Suppressor macrophage (primary cell): Measurements from ENCODE around the gene ARID4B.
A peak's percentile ranks its signal among the peaks of the same experiment; 100 is the strongest.
"Not testable (repeated sequence)": the region's sequence is repeated elsewhere in the genome, so short reads cannot be mapped to it uniquely, and the experiment has no call there.

Source experiments
- DNase-seq, 4 experiments: peaks; one replicate each; pipeline ENCODE4 v3.0.0-alpha.2; 2020 to 2022
- total RNA-seq, 17 experiments: gene quantifications; one replicate each; lab custom pipeline; 2026; ENCODE audit warnings: mixed read lengths in 6 of 17, inconsistent platforms in 3 of 17; lab: John Stamatoyannopoulos, UW

ARID4B gene
- 30.3 to 135 (median 65.0) reads per million in 17 experiments for total RNA-seq

- DNase-seq, result peak in 2 of 4 experiments; percentile 49 to 62
These were observed at the start of gene ARID4B for GRCh38 chr1:235327559-235328270. Gene ARID4B, minus strand, starts transcription at chr1:235328179. Its CDS starts 1,260 bp downstream, at chr1:235326919.

GRCh38 chr1:235375919-235376605 lies 48.1 kb upstream of the ARID4B start:
- DNase-seq, result no peak

GRCh38 chr1:235369802-235370201 lies 41.8 kb upstream of the ARID4B start:
- no peak for DNase-seq

- DNase-seq, result no peak
These were observed 40.4 kb upstream of the ARID4B start for GRCh38 chr1:235368428-235368827.

- peak; percentile 97 to 98 (median 98) for DNase-seq
These were observed 39.3 kb upstream of the ARID4B start, which contains the start of gene TBCE for GRCh38 chr1:235367000-235367908. Gene TBCE, plus strand, starts transcription at chr1:235367427. Its CDS starts 12,623 bp downstream, at chr1:235380050.

GRCh38 chr1:235366286-235366685 lies 38.3 kb upstream of the ARID4B start:
- DNase-seq, result no peak

GRCh38 chr1:235364189-235364588 lies 36.2 kb upstream of the ARID4B start:
- not testable (repeated sequence) for DNase-seq

- DNase-seq, result no peak
These were observed 30.9 kb upstream of the ARID4B start for GRCh38 chr1:235358899-235359298.

- DNase-seq, result no peak
These were observed 29.8 kb upstream of the ARID4B start for GRCh38 chr1:235357485-235358373.

- no peak for DNase-seq
These were observed 23.9 kb upstream of the ARID4B start for GRCh38 chr1:235351898-235352297.

- no peak for DNase-seq
These were observed 23.5 kb upstream of the ARID4B start for GRCh38 chr1:235351441-235351840.

- DNase-seq, result no peak
These were observed 15.7 kb upstream of the ARID4B start for GRCh38 chr1:235343726-235344125.

GRCh38 chr1:235342471-235342870 lies 14.5 kb upstream of the ARID4B start:
- no peak for DNase-seq

GRCh38 chr1:235342039-235342438 lies 14.1 kb upstream of the ARID4B start:
- no peak for DNase-seq

- no peak for DNase-seq
These were observed 13.4 kb upstream of the ARID4B start for GRCh38 chr1:235341334-235341733.

- no peak for DNase-seq
These were observed 11.8 kb upstream of the ARID4B start for GRCh38 chr1:235339746-235340145.

- no peak for DNase-seq
These were observed 8.9 kb upstream of the ARID4B start for GRCh38 chr1:235336903-235337302.

GRCh38 chr1:235331401-235331800 lies 3.4 kb upstream of the ARID4B start:
- DNase-seq, result peak in 3 of 4 experiments; percentile 3 to 62 (median 38)

GRCh38 chr1:235330918-235331285 lies 2.9 kb upstream of the ARID4B start:
- DNase-seq, result no peak

- peak; percentile 33 to 53 (median 48) for DNase-seq
These were observed 1.3 kb upstream of the ARID4B start for GRCh38 chr1:235329139-235329902.
